Measurements from ENCODE around the gene ARID4B.
A peak's percentile ranks its signal among the peaks of the same experiment; 100 is the strongest.
"Not testable (repeated sequence)": the region's sequence is repeated elsewhere in the genome, so short reads cannot be mapped to it uniquely, and the experiment has no call there.

Gene ARID4B

GRCh38 chr1:235328271-235329138, 526 bp upstream of the ARID4B start, which contains the start of gene GGPS1:
GGPS1 (plus strand) TSS chr1:235328570; CDS start chr1:235335265, 6,695 bp downstream.
- DNase-seq, result peak; percentile 92 to 99

- DNase-seq, result no peak
Measured at GRCh38 chr1:235326719-235327558, 1.0 kb downstream of the ARID4B start.

- DNase-seq, result no peak
Measured at GRCh38 chr1:235325854-235326253, 2.1 kb downstream of the ARID4B start.

GRCh38 chr1:235325139-235325538, 2.8 kb downstream of the ARID4B start:
- DNase-seq, result no peak

GRCh38 chr1:235324296-235324695, 3.7 kb downstream of the ARID4B start:
- DNase-seq, result no peak

GRCh38 chr1:235320521-235321179, 7.3 kb downstream of the ARID4B start:
- DNase-seq, result no peak

GRCh38 chr1:235319255-235319654, 8.7 kb downstream of the ARID4B start:
- no peak for DNase-seq

- DNase-seq, result no peak
Measured at GRCh38 chr1:235317168-235317567, 10.8 kb downstream of the ARID4B start.

GRCh38 chr1:235315735-235316134, 12.2 kb downstream of the ARID4B start:
- no peak for DNase-seq

GRCh38 chr1:235315173-235315572, 12.8 kb downstream of the ARID4B start:
- no peak for DNase-seq

GRCh38 chr1:235313931-235314678, 13.9 kb downstream of the ARID4B start:
- no peak for DNase-seq

- no peak for DNase-seq
Measured at GRCh38 chr1:235313262-235313661, 14.7 kb downstream of the ARID4B start.

- DNase-seq, result not testable (repeated sequence)
Measured at GRCh38 chr1:235309206-235309605, 18.8 kb downstream of the ARID4B start.

GRCh38 chr1:235307158-235308124, 20.5 kb downstream of the ARID4B start:
- no peak for DNase-seq

GRCh38 chr1:235304549-235305451, 23.2 kb downstream of the ARID4B start:
- DNase-seq, result no peak

- no peak for DNase-seq
Measured at GRCh38 chr1:235302143-235302542, 25.8 kb downstream of the ARID4B start.

- DNase-seq, result no peak
Measured at GRCh38 chr1:235299169-235299858, 28.7 kb downstream of the ARID4B start.

GRCh38 chr1:235298758-235299157, 29.2 kb downstream of the ARID4B start:
- DNase-seq, result no peak

- no peak for DNase-seq
Measured at GRCh38 chr1:235297579-235297978, 30.4 kb downstream of the ARID4B start.
